Astrocyte (in vitro differentiated cells and primary cell): Measurements from ENCODE around the gene ROR1. TPM values are rescaled to one million over a fixed set of nuclear protein-coding genes. Genes with fewer than 3 reads are reported as not detected.

Source experiments
- DNase-seq: peaks from one replicate; pipeline ENCODE4 v3.0.0-alpha.2; 2010; ENCODE audit warnings: low read depth
- FAIRE-seq: peaks from 2 replicates; lab custom pipeline; 2011; peaks lifted over from hg19 to GRCh38; lab: Jason Lieb, UNC
- H2AFZ ChIP-seq: 2 replicates; pipeline ENCODE4 v1.6.0; 2012; ENCODE audit warnings: low read depth, low read length, inconsistent platforms
- H3K27ac ChIP-seq: 2 replicates; pipeline ENCODE4 v1.5.1; 2011; ENCODE audit warnings: low read depth, low read length, inconsistent platforms
- H3K27me3 ChIP-seq: 2 replicates; pipeline ENCODE4 v1.6.0; 2011; ENCODE audit warnings: low read length, inconsistent platforms; ENCODE audit not compliant: insufficient read depth
- H3K36me3 ChIP-seq: 2 replicates; pipeline ENCODE4 v1.5.1; 2011; ENCODE audit warnings: low read length, inconsistent platforms; ENCODE audit not compliant: insufficient read depth
- H3K4me1 ChIP-seq: 2 replicates; pipeline ENCODE4 v1.5.1; 2011; ENCODE audit warnings: low read length, inconsistent platforms; ENCODE audit not compliant: insufficient read depth
- H3K4me2 ChIP-seq: 2 replicates; pipeline ENCODE4 v1.6.0; 2012; ENCODE audit warnings: low read length, inconsistent platforms
- H3K4me3 ChIP-seq: 2 replicates; pipeline ENCODE4 v1.5.1; 2011; ENCODE audit warnings: low read depth, mild to moderate bottlenecking, low read length, inconsistent platforms; ENCODE audit not compliant: insufficient read depth
- H3K79me2 ChIP-seq: 2 replicates; pipeline ENCODE4 v1.6.0; 2012; ENCODE audit warnings: mild to moderate bottlenecking, low read length, inconsistent platforms; ENCODE audit not compliant: insufficient read depth
- H3K9ac ChIP-seq: 2 replicates; pipeline ENCODE4 v1.6.0; 2012; ENCODE audit warnings: mild to moderate bottlenecking, low read length, inconsistent platforms
- H3K9me3 ChIP-seq: 2 replicates; pipeline ENCODE4 v1.5.1; 2012; ENCODE audit warnings: low read depth, mild to moderate bottlenecking, low read length, inconsistent platforms; ENCODE audit not compliant: insufficient read depth
- H4K20me1 ChIP-seq: 2 replicates; pipeline ENCODE4 v1.6.0; 2012; ENCODE audit warnings: low read length, inconsistent platforms; ENCODE audit not compliant: insufficient read depth
- H3K27ac Mint-ChIP-seq: one replicate; pipeline ENCODE4 v1.8.0; 2021; ENCODE audit warnings: mild to moderate bottlenecking, mixed read lengths; ENCODE audit not compliant: unreplicated experiment
- H3K27me3 Mint-ChIP-seq: one replicate; pipeline ENCODE4 v1.8.0; 2021; ENCODE audit warnings: low read depth, mixed read lengths; ENCODE audit not compliant: unreplicated experiment
- H3K36me3 Mint-ChIP-seq: one replicate; pipeline ENCODE4 v1.8.0; 2021; ENCODE audit warnings: low read depth, mixed read lengths; ENCODE audit not compliant: unreplicated experiment
- H3K4me1 Mint-ChIP-seq: one replicate; pipeline ENCODE4 v1.8.0; 2021; ENCODE audit warnings: low read depth, mixed read lengths; ENCODE audit not compliant: unreplicated experiment
- H3K4me3 Mint-ChIP-seq: one replicate; pipeline ENCODE4 v1.8.0; 2021; ENCODE audit warnings: mild to moderate bottlenecking, moderate library complexity, mixed read lengths; ENCODE audit not compliant: unreplicated experiment
- H3K9me3 Mint-ChIP-seq: one replicate; pipeline ENCODE4 v1.8.0; 2021; ENCODE audit warnings: mild to moderate bottlenecking, mixed read lengths; ENCODE audit not compliant: unreplicated experiment
- CTCF ChIP-seq: IDR thresholded peaks from 2 replicates; pipeline ENCODE4 v1.5.1; 2011; ENCODE audit warnings: low read depth, mild to moderate bottlenecking, inconsistent platforms, low read length, moderate library complexity; ENCODE audit not compliant: insufficient read depth
- EZH2 ChIP-seq: IDR thresholded peaks from 2 replicates; pipeline ENCODE4 v1.6.1; 2012; ENCODE audit warnings: mild to moderate bottlenecking, low read length, inconsistent platforms; ENCODE audit not compliant: insufficient read depth
- total RNA-seq: library from RNA; stranded (reverse); gene quantifications from 2 replicates; pipeline ENCODE4 v1.2.1, GENCODE V29; 2021

Gene ROR1
- total RNA-seq, 1 donor from 2014 or later = 38.3 TPM

GRCh38 chr1:63789856-63790605, 16.2 kb downstream of the ROR1 start:
- no peaks in the 10 kb centered on the region for H3K27me3 Mint-ChIP-seq
- Histone ChIP-seq H4K20me1 (peaks cover 79% of the 10 kb centered on the region), H3K4me1 (peaks cover 8% of the 10 kb centered on the region), H3K4me2 (no peak overlapping the region), H3K36me3 (no peaks in the 10 kb centered on the region), H2AFZ (no peak overlapping the region), H3K9ac (no peak overlapping the region), H3K9me3 (no peaks in the 10 kb centered on the region), H3K27ac (no peak overlapping the region), H3K27me3 (no peaks in the 10 kb centered on the region), H3K79me2 (peaks cover 40% of the 10 kb centered on the region), H3K4me3 (no peak overlapping the region)
- peaks cover 15% of the 10 kb centered on the region for H3K36me3 Mint-ChIP-seq
- DNase-seq = no peak
- no peak for FAIRE-seq
- H3K4me3 Mint-ChIP-seq = no peak overlapping the region
- no peak overlapping the region for H3K27ac Mint-ChIP-seq
- TF ChIP-seq EZH2 (no peak), CTCF (no peak)
- no peaks in the 10 kb centered on the region for H3K9me3 Mint-ChIP-seq
- peaks cover 39% of the 10 kb centered on the region for H3K4me1 Mint-ChIP-seq

GRCh38 chr1:63790989-63791388, 17.2 kb downstream of the ROR1 start:
- Histone ChIP-seq H3K4me1 (peaks cover 16% of the 10 kb centered on the region), H3K27me3 (no peaks in the 10 kb centered on the region), H4K20me1 (peaks cover 81% of the 10 kb centered on the region), H3K36me3 (no peaks in the 10 kb centered on the region), H2AFZ (no peak overlapping the region), H3K27ac (no peak overlapping the region), H3K9ac (no peak overlapping the region), H3K4me2 (no peak overlapping the region), H3K79me2 (peaks cover 37% of the 10 kb centered on the region), H3K9me3 (no peaks in the 10 kb centered on the region), H3K4me3 (no peak overlapping the region)
- no peak for DNase-seq
- TF ChIP-seq CTCF (no peak), EZH2 (no peak)
- Mint-ChIP-seq H3K4me3 (no peak overlapping the region), H3K4me1 (peaks cover 48% of the 10 kb centered on the region), H3K27me3 (no peaks in the 10 kb centered on the region), H3K9me3 (no peaks in the 10 kb centered on the region), H3K36me3 (peaks cover 15% of the 10 kb centered on the region), H3K27ac (no peak overlapping the region)
- no peak for FAIRE-seq

- Mint-ChIP-seq H3K9me3 (no peaks in the 10 kb centered on the region), H3K36me3 (peaks cover 9% of the 10 kb centered on the region), H3K4me1 (peaks cover 60% of the 10 kb centered on the region), H3K27me3 (no peaks in the 10 kb centered on the region), H3K27ac (no peak overlapping the region), H3K4me3 (no peak overlapping the region)
- Histone ChIP-seq H3K79me2 (peaks cover 37% of the 10 kb centered on the region), H3K27ac (no peak overlapping the region), H4K20me1 (peaks cover 81% of the 10 kb centered on the region), H3K4me1 (peaks cover 19% of the 10 kb centered on the region), H3K9me3 (no peaks in the 10 kb centered on the region), H3K4me3 (no peak overlapping the region), H3K27me3 (no peaks in the 10 kb centered on the region), H2AFZ (no peak overlapping the region), H3K9ac (no peak overlapping the region), H3K4me2 (no peak overlapping the region), H3K36me3 (no peaks in the 10 kb centered on the region)
- FAIRE-seq = no peak
- no peak for DNase-seq
- TF ChIP-seq CTCF = no peak
- TF ChIP-seq EZH2 = no peak
These were observed 18.3 kb downstream of the ROR1 start for GRCh38 chr1:63792152-63792551.
